ENCODE results near the gene HNRNPM. TPM values are rescaled to one million over a fixed set of nuclear protein-coding genes. Genes with fewer than 3 reads are reported as not detected.

Gene HNRNPM
- total RNA-seq, 3 donors from 2014 or later, result 84.8 to 153 (median 116) TPM

- intact Hi-C loops (cut with DNase I; ENCODE audit: low total_unique reads), result no loop called here
- no peak for DNase-seq (ENCODE audit: low spot score in 2 of 2)
- TF ChIP-seq POLR2A (IDR thresholded peaks at IDR 0.05), result no peak
- TF ChIP-seq CTCF (IDR thresholded peaks at IDR 0.05), result no peak
- TF ChIP-seq POLR2AphosphoS5 (IDR thresholded peaks at IDR 0.05), result no peak
- Histone ChIP-seq H3K9me3 (no peaks in the 10 kb centered on the region), H3K4me3 (no peak overlapping the region), H3K27ac (no peak overlapping the region), H3K27me3 (no peaks in the 10 kb centered on the region), H3K36me3 (peaks cover 3% of the 10 kb centered on the region), H3K4me1 (no peaks in the 10 kb centered on the region)
Observed at GRCh38 chr19:8488365-8488764, 43.6 kb downstream of the HNRNPM start.

GRCh38 chr19:8489561-8490394 lies 45.0 kb downstream of the HNRNPM start:
- H3K27me3 ChIP-seq, result no peaks in the 10 kb centered on the region
- peak overlapping the region in 2 of 3 donors; percentile 18 to 39 for H3K4me3 ChIP-seq
- peaks cover 3% of the 10 kb centered on the region for H3K36me3 ChIP-seq
- peak in 1 of 2 donors; percentile 89 for DNase-seq (ENCODE audit: low spot score in 2 of 2)
- intact Hi-C loops (cut with DNase I; ENCODE audit: low total_unique reads), result no loop called here
- H3K9me3 ChIP-seq, result no peaks in the 10 kb centered on the region
- H3K4me1 ChIP-seq, result no peaks in the 10 kb centered on the region
- H3K27ac ChIP-seq, result peak overlapping the region; percentile 63 to 71
- TF ChIP-seq CTCF (IDR thresholded peaks at IDR 0.05) (no peak), POLR2AphosphoS5 (IDR thresholded peaks at IDR 0.05) (no peak), POLR2A (IDR thresholded peaks at IDR 0.05) (no peak)

- H3K27me3 ChIP-seq, result no peaks in the 10 kb centered on the region
- no peak for TF ChIP-seq CTCF (IDR thresholded peaks at IDR 0.05)
- TF ChIP-seq POLR2A (IDR thresholded peaks at IDR 0.05), result no peak
- TF ChIP-seq POLR2AphosphoS5 (IDR thresholded peaks at IDR 0.05), result no peak
- peak overlapping the region; percentile 63 to 71 for H3K27ac ChIP-seq
- no peaks in the 10 kb centered on the region for H3K9me3 ChIP-seq
- H3K4me1 ChIP-seq, result no peaks in the 10 kb centered on the region
- peak overlapping the region in 2 of 3 donors; percentile 18 to 39 for H3K4me3 ChIP-seq
- intact Hi-C loops (cut with DNase I; ENCODE audit: low total_unique reads), result no loop called here
- H3K36me3 ChIP-seq, result peaks cover 3% of the 10 kb centered on the region
- no peak for DNase-seq (ENCODE audit: low spot score in 2 of 2)
Observed at GRCh38 chr19:8490395-8490760, 45.6 kb downstream of the HNRNPM start.

- no peak overlapping the region for H3K4me3 ChIP-seq
- no peaks in the 10 kb centered on the region for H3K4me1 ChIP-seq
- H3K9me3 ChIP-seq, result no peaks in the 10 kb centered on the region
- peak overlapping the region; percentile 63 to 71 for H3K27ac ChIP-seq
- DNase-seq (ENCODE audit: low spot score in 2 of 2), result no peak
- intact Hi-C loops (cut with DNase I; ENCODE audit: low total_unique reads), result no loop called here
- no peak for TF ChIP-seq POLR2AphosphoS5 (IDR thresholded peaks at IDR 0.05)
- no peak for TF ChIP-seq POLR2A (IDR thresholded peaks at IDR 0.05)
- TF ChIP-seq CTCF (IDR thresholded peaks at IDR 0.05), result no peak
- no peaks in the 10 kb centered on the region for H3K27me3 ChIP-seq
- no peaks in the 10 kb centered on the region for H3K36me3 ChIP-seq
Observed at GRCh38 chr19:8490873-8491272, 46.1 kb downstream of the HNRNPM start.

GRCh38 chr19:8491574-8491973 lies 46.8 kb downstream of the HNRNPM start:
- H3K36me3 ChIP-seq, result no peaks in the 10 kb centered on the region
- intact Hi-C loops (cut with DNase I; ENCODE audit: low total_unique reads), result no loop called here

More at GRCh38 chr19:8491574-8491973, 46.8 kb downstream of the HNRNPM start:
- H3K27me3 ChIP-seq, result no peaks in the 10 kb centered on the region
- H3K4me1 ChIP-seq, result no peaks in the 10 kb centered on the region
- TF ChIP-seq CTCF (IDR thresholded peaks at IDR 0.05), result no peak
- no peak for TF ChIP-seq POLR2A (IDR thresholded peaks at IDR 0.05)
- no peak for TF ChIP-seq POLR2AphosphoS5 (IDR thresholded peaks at IDR 0.05)
- no peaks in the 10 kb centered on the region for H3K9me3 ChIP-seq
- no peak for DNase-seq (ENCODE audit: low spot score in 2 of 2)
- no peak overlapping the region for H3K27ac ChIP-seq
- H3K4me3 ChIP-seq, result no peak overlapping the region
